ENCODE results near the gene EYA2. TPM values are rescaled to one million over a fixed set of nuclear protein-coding genes. Genes with fewer than 3 reads are reported as not detected.
A peak's percentile ranks its signal among the peaks of the same experiment; 100 is the strongest.

EYA2 gene
- total and polyA plus RNA-seq, 7 donors, result 1.2 to 11.8 (median 3.3) TPM

GRCh38 chr20:47143657-47144056, 249.0 kb downstream of the EYA2 start:
- Histone ChIP-seq H3K4me3 (no peak overlapping the region), H3K27ac (no peak overlapping the region), H3K4me1 (no peaks in the 10 kb centered on the region), H3K36me3 (no peaks in the 10 kb centered on the region), H3K27me3 (no peaks in the 10 kb centered on the region), H3K9me3 (peaks cover 0 to 2% (median 1%) of the 10 kb centered on the region in 4 donors)
- no peak for DNase-seq
- intact Hi-C loops (cut with DNase I), result no loop called here
- 67 to 77% methylated on average over 4 of the region's 4 CpGs for WGBS, 2 donors
- TF ChIP-seq, protein P1, sequence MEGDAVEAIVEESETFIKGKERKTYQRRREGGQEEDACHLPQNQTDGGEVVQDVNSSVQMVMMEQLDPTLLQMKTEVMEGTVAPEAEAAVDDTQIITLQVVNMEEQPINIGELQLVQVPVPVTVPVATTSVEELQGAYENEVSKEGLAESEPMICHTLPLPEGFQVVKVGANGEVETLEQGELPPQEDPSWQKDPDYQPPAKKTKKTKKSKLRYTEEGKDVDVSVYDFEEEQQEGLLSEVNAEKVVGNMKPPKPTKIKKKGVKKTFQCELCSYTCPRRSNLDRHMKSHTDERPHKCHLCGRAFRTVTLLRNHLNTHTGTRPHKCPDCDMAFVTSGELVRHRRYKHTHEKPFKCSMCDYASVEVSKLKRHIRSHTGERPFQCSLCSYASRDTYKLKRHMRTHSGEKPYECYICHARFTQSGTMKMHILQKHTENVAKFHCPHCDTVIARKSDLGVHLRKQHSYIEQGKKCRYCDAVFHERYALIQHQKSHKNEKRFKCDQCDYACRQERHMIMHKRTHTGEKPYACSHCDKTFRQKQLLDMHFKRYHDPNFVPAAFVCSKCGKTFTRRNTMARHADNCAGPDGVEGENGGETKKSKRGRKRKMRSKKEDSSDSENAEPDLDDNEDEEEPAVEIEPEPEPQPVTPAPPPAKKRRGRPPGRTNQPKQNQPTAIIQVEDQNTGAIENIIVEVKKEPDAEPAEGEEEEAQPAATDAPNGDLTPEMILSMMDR (IDR thresholded peaks at IDR 0.05), result no peak
- TF ChIP-seq POLR2AphosphoS5 (IDR thresholded peaks at IDR 0.05), result no peak
- no peak for TF ChIP-seq EP300 (IDR thresholded peaks at IDR 0.05)
- no peak for TF ChIP-seq POLR2A (IDR thresholded peaks at IDR 0.05)

DNA sequence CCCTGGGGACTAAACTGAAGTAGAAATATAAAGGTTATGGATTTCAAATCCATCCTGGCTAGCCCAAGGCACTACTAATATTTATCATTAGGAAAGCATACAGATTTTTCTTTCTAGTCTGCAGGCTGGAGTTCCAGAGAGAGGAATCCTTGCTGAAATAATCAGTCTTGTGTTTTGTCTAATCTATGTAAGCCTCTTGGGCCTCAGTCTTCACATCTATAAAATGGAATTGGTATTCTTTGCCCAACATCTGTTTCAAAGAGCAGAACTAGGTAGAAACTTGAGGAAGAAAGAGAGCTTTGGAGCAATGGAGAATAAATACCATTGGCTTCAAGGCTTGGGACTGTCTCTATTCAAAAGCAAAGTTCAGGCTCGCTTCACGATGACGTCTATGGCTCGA, 249.8 kb downstream of the EYA2 start:
- H3K27me3 ChIP-seq, result no peaks in the 10 kb centered on the region
- no peak overlapping the region for H3K4me3 ChIP-seq
- no peaks in the 10 kb centered on the region for H3K4me1 ChIP-seq
- TF ChIP-seq POLR2A (IDR thresholded peaks at IDR 0.05) (no peak), POLR2AphosphoS5 (IDR thresholded peaks at IDR 0.05) (no peak), EP300 (IDR thresholded peaks at IDR 0.05) (no peak)
- TF ChIP-seq, protein P1 (IDR thresholded peaks at IDR 0.05), result no peak
- H3K36me3 ChIP-seq, result no peaks in the 10 kb centered on the region
- intact Hi-C loops (cut with DNase I), result no loop called here
- H3K9me3 ChIP-seq, result peaks cover 0 to 2% (median 1%) of the 10 kb centered on the region in 4 donors
- no peak for DNase-seq
- WGBS, 2 donors, result 95 to 97% methylated on average over 4 of the region's 4 CpGs
- H3K27ac ChIP-seq, result no peak overlapping the region

DNA sequence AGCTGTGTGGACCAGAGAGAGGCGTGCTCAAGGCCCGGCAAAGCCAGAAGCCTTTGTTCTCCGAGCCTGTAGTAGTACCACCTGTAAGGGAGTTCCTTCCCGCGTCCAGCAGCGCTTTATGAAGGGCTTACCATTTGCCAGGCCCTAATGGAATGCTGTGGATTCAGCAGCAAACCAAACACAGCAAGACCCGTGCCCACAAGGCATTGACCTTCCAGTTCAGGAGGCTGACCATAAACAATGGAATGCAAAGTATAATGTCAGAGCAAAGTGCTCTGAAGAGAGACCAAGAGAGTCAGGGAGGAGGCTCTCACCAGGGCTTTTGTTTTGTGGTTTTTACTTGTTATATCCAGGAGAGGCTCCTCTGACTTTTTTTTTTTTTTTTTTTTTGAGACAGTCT, 252.0 kb downstream of the EYA2 start:
- intact Hi-C loops (cut with DNase I), result no loop called here
- H3K27ac ChIP-seq, result no peak overlapping the region
- 80 to 85% methylated on average over 7 of the region's 7 CpGs for WGBS, 2 donors
- no peaks in the 10 kb centered on the region for H3K9me3 ChIP-seq
- no peaks in the 10 kb centered on the region for H3K27me3 ChIP-seq
- no peak overlapping the region for H3K4me3 ChIP-seq
- DNase-seq, result no peak
- TF ChIP-seq, protein P1 (IDR thresholded peaks at IDR 0.05), result no peak
- no peak for TF ChIP-seq EP300 (IDR thresholded peaks at IDR 0.05)
- no peak for TF ChIP-seq POLR2AphosphoS5 (IDR thresholded peaks at IDR 0.05)
- no peak for TF ChIP-seq POLR2A (IDR thresholded peaks at IDR 0.05)
- H3K36me3 ChIP-seq, result no peaks in the 10 kb centered on the region
- no peaks in the 10 kb centered on the region for H3K4me1 ChIP-seq

GRCh38 chr20:47148059-47148458, 253.4 kb downstream of the EYA2 start:
- H3K27me3 ChIP-seq, result no peaks in the 10 kb centered on the region
- intact Hi-C loops (cut with DNase I), result no loop called here
- H3K4me3 ChIP-seq, result no peak overlapping the region
- H3K27ac ChIP-seq, result no peak overlapping the region
- H3K4me1 ChIP-seq, result no peaks in the 10 kb centered on the region
- DNase-seq, result peak; percentile 12
- no peaks in the 10 kb centered on the region for H3K36me3 ChIP-seq
- WGBS, 2 donors, result 95 to 96% methylated on average over 2 of the region's 2 CpGs
- TF ChIP-seq POLR2A (IDR thresholded peaks at IDR 0.05) (no peak), POLR2AphosphoS5 (IDR thresholded peaks at IDR 0.05) (no peak), EP300 (IDR thresholded peaks at IDR 0.05) (no peak)
- TF ChIP-seq, protein P1 (IDR thresholded peaks at IDR 0.05), result no peak
- no peaks in the 10 kb centered on the region for H3K9me3 ChIP-seq

GRCh38 chr20:47149939-47150338, 255.3 kb downstream of the EYA2 start:
- no peak for DNase-seq
- Histone ChIP-seq H3K36me3 (no peaks in the 10 kb centered on the region), H3K4me1 (no peaks in the 10 kb centered on the region), H3K27ac (no peak overlapping the region), H3K4me3 (no peak overlapping the region), H3K9me3 (peaks cover 0 to 3% (median 0%) of the 10 kb centered on the region in 4 donors), H3K27me3 (no peaks in the 10 kb centered on the region)
- intact Hi-C loops (cut with DNase I), result loop anchor here (2.0 kb wide), 1 partner anchor 391 kb away; no protein-coding TSS in a partner anchor
- TF ChIP-seq EP300 (IDR thresholded peaks at IDR 0.05) (no peak), POLR2AphosphoS5 (IDR thresholded peaks at IDR 0.05) (no peak)
- 90 to 91% methylated on average over 5 of the region's 5 CpGs for WGBS, 2 donors

Measured in sigmoid colon (tissue), 7 donors.